Measurements from ENCODE around the gene LAMC2. TPM values are rescaled to one million over a fixed set of nuclear protein-coding genes. Genes with fewer than 3 reads are reported as not detected.

Gene LAMC2
- total RNA-seq, 1 donor from 2014 or later: not detected

GRCh38 chr1:183186841-183187240 is 777 bp downstream of the LAMC2 start:
- no peak for TF ChIP-seq CTCF (IDR thresholded peaks at IDR 0.05)
- ChIA-PET CTCF (no interaction called here), POLR2A (no interaction called here)
- no peaks in the 10 kb centered on the region for H3K9me3 Mint-ChIP-seq
- ATAC-seq (ENCODE audit: low read depth) (no peak), DNase-seq (no peak)
- H3K4me1 Mint-ChIP-seq: peaks cover 2% of the 10 kb centered on the region
- H3K27ac Mint-ChIP-seq: no peak overlapping the region
- H3K4me3 Mint-ChIP-seq: no peak overlapping the region
- H3K36me3 Mint-ChIP-seq (ENCODE audit: low read depth): no peaks in the 10 kb centered on the region
- H3K27me3 Mint-ChIP-seq: peaks cover 25% of the 10 kb centered on the region
- intact Hi-C loops (cut with micrococcal nuclease): loop anchor here (10.0 kb wide), 1 partner anchor 52 kb away; no protein-coding TSS in a partner anchor

GRCh38 chr1:183188240-183188639 is 2.2 kb downstream of the LAMC2 start:
- Mint-ChIP-seq H3K9me3 (no peaks in the 10 kb centered on the region), H3K27ac (no peak overlapping the region), H3K36me3 (ENCODE audit: low read depth) (no peaks in the 10 kb centered on the region), H3K4me1 (peaks cover 2% of the 10 kb centered on the region), H3K4me3 (no peak overlapping the region), H3K27me3 (peaks cover 27% of the 10 kb centered on the region)
- ATAC-seq (ENCODE audit: low read depth): no peak
- POLR2A ChIA-PET: no interaction called here
- no peak for TF ChIP-seq CTCF (IDR thresholded peaks at IDR 0.05)
- no peak for DNase-seq
- intact Hi-C loops (cut with micrococcal nuclease): loop anchor here (10.0 kb wide), 1 partner anchor 53 kb away; no protein-coding TSS in a partner anchor
- CTCF ChIA-PET: no interaction called here

- H3K27ac Mint-ChIP-seq: no peak overlapping the region
- TF ChIP-seq CTCF (IDR thresholded peaks at IDR 0.05): no peak
- CTCF ChIA-PET: no interaction called here
- intact Hi-C loops (cut with micrococcal nuclease): no loop called here
- H3K4me3 Mint-ChIP-seq: no peak overlapping the region
- no peaks in the 10 kb centered on the region for H3K36me3 Mint-ChIP-seq (ENCODE audit: low read depth)
- ATAC-seq (ENCODE audit: low read depth) (no peak), DNase-seq (no peak)
- no peaks in the 10 kb centered on the region for H3K4me1 Mint-ChIP-seq
- POLR2A ChIA-PET: no interaction called here
- peaks cover 27% of the 10 kb centered on the region for H3K27me3 Mint-ChIP-seq
- H3K9me3 Mint-ChIP-seq: no peaks in the 10 kb centered on the region
Measured at GRCh38 chr1:183191833-183192232, 5.8 kb downstream of the LAMC2 start.

GRCh38 chr1:183193963-183194525 is 8.0 kb downstream of the LAMC2 start:
- Mint-ChIP-seq H3K36me3 (ENCODE audit: low read depth) (no peaks in the 10 kb centered on the region), H3K9me3 (no peaks in the 10 kb centered on the region), H3K27ac (no peak overlapping the region), H3K4me1 (no peaks in the 10 kb centered on the region), H3K27me3 (peaks cover 28% of the 10 kb centered on the region), H3K4me3 (no peak overlapping the region)
- no peak for TF ChIP-seq CTCF (IDR thresholded peaks at IDR 0.05)
- no peak for ATAC-seq (ENCODE audit: low read depth)
- no peak for DNase-seq
- CTCF ChIA-PET: no interaction called here
- intact Hi-C loops (cut with micrococcal nuclease): no loop called here
- POLR2A ChIA-PET: no interaction called here

GRCh38 chr1:183194527-183195141 is 8.6 kb downstream of the LAMC2 start:
- ChIA-PET POLR2A (no interaction called here), CTCF (no interaction called here)
- no peaks in the 10 kb centered on the region for H3K9me3 Mint-ChIP-seq
- H3K36me3 Mint-ChIP-seq (ENCODE audit: low read depth): no peaks in the 10 kb centered on the region
- no peak overlapping the region for H3K4me3 Mint-ChIP-seq
- ATAC-seq (ENCODE audit: low read depth) (no peak), DNase-seq (no peak)
- intact Hi-C loops (cut with micrococcal nuclease): no loop called here
- TF ChIP-seq CTCF (IDR thresholded peaks at IDR 0.05): no peak
- H3K4me1 Mint-ChIP-seq: no peaks in the 10 kb centered on the region
- H3K27me3 Mint-ChIP-seq: peaks cover 27% of the 10 kb centered on the region
- H3K27ac Mint-ChIP-seq: no peak overlapping the region

Data from activated B cell treated with CpG ODN at 0.5 μM for 24 hours (primary cell).